Activated T-cell treated with anti-CD3 and anti-CD28 coated beads for 24 hours (primary cell): ENCODE measurements around the gene KLK11.

Experiments
- DNase-seq: peaks from one replicate; pipeline ENCODE4 v3.0.0-alpha.2; 2020; ENCODE audit warnings: low read depth

KLK11 gene, protein sequence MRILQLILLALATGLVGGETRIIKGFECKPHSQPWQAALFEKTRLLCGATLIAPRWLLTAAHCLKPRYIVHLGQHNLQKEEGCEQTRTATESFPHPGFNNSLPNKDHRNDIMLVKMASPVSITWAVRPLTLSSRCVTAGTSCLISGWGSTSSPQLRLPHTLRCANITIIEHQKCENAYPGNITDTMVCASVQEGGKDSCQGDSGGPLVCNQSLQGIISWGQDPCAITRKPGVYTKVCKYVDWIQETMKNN

DNA sequence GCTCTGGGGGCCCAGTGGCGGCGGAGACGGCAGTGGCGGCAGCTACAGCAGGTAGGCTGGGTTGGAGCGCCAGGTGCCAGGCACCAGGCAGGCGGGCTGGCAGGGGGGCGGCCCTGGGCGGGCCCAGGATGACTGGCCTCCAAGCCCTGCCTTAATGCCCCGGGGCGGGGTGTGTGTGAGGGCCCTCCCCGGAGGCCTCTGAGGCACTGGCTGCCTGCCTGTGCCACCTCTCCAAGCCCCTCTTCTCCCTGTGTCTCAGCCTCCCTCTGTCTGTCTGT lies at the start of gene KLK11:
Gene KLK11 (minus strand): TSS at position 63 of the 278 bp plus-strand sequence. CDS start 985 bp downstream, outside the sequence.
- no peak for DNase-seq

DNA sequence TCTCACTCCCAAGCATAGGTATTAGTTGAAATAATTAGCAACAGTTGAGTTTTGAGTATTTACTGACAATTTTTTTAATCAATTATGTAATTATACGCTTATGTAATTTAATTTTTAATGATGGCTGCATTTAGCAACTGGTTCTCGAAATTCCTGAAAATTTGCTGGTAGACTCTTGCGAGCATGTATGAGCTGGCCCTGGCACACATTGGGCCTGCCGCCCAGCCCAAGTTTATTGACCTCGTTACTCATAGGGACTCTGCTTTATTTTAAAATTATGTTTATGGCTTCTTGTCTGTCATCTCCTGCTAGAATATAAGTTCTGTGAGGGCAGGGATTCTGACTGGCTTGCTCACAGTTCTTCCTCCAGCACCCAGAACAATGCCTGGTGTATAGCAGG lies 49.6 kb upstream of the KLK11 start:
- DNase-seq = no peak

DNA sequence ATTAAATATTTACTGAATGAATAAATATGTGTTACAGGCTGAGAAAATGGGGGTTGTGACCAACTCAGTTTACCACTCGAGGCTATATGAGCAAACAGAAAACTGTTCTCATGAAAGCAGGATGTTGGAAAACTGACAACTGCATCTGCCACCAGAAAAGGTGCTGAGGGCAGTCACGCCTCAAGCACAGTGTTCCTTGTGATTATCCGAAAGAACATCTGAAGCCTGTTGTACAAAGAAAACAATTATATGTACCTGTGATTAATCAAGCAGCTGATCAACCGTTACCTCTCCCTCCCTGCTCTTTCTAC lies 44.6 kb upstream of the KLK11 start:
- DNase-seq = no peak

DNA sequence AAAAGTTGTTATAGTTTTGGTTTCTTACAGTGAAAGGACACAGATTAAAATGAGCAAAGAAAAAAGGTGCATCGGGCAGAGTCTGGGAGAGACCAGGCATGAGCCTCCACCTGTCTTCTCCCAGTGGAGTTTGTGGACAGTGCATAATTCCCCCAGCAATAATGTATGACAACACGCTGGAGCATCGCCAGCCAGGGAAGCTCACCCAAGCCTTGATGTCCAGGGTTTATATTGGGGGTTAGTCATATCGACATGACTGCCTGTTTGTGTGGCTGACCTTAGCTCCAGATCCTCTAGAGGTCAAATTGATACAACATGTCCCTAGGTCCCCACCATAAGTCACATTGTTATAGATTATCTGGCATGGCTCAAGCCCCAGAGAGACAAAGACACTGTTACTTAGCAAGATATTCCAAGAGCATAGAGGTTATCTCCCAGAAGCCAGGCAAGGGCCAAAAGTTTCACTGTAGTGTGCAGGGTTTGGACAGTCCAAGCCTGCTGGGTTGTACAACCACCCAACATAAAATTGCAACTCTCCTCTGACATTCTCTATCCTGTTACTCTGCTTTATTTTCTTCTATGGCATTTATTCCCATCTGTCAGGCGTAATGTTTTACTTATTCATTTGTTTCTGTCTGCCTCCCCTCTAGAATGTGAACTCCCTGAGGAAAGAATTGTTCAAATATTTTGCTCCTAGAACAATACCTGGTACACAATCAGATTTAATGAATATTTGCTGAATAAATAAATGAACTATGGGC lies 44.1 kb upstream of the KLK11 start:
- DNase-seq = no peak

DNA sequence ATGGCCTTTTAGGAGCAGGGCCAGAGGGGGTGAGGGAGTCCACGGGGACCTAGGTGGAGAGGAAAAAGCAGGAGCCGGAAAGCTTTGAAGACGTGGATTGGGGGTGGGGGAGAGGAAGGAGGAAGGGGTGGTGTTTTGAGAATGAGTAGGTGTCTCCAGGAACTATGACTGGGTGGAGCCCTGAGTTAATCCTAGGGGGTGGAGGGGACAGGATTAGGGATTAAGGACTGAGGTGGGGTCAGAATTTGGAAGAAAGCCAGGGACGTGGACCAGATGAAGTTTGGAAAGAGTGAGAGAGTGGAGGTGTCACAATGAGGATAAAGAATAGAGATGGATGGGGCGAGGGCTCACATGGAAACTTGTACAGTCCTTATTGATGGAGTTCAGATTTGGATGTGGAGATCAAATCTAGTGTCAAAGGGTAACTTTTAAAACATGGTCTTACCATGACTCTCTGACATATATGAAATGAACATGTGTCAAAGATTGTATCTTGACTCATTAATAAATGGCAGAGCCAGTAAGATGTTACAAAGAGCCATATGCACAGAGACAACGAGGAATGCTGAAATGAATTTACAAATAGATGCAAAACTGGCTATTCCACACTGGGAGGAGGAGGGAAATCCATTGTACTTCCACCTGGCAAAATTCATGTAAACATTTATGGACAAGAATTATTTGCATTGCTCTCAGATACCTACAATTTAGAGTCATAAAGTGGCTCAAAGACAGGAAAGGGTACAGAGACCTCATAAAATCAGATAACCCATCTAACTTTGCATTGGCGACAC lies 40.2 kb upstream of the KLK11 start:
- no peak for DNase-seq

DNA sequence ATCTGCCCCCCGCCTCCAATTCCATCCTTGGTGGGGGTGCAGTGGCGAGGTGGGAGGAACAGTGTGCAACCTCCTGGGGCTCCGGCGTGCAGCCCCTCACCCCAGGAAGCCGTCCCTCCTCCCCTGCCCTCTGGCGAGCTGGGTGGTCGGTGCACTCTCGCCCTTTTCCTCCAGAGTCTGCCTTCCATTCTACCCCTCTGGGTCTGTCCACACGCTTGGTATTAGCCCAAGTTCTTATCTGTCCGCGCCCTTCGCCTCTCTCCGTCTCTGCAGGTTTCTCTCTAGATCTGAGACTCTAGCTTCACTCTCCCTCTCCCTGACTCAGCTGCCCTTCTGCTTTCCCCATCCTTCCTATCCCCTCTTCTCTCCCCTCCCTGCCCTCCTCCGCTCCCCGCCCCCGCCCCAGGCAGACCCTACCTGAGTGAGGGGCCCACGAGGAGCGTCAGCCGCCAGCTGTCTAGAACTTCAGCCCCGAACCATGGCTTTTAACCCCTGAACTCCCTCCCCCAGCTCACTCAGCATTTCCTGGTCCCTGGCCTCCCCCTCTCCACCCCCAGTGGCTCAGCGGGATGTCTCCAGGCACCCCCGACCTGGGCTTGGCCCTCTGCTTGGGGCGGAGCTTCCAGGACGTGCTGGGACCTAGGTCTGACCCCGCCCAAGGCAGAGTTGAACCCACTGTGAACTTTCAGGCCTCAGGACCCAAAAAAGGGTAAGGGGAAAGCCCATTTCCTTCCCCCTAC lies 39.0 kb upstream of the KLK11 start:
- DNase-seq = no peak

DNA sequence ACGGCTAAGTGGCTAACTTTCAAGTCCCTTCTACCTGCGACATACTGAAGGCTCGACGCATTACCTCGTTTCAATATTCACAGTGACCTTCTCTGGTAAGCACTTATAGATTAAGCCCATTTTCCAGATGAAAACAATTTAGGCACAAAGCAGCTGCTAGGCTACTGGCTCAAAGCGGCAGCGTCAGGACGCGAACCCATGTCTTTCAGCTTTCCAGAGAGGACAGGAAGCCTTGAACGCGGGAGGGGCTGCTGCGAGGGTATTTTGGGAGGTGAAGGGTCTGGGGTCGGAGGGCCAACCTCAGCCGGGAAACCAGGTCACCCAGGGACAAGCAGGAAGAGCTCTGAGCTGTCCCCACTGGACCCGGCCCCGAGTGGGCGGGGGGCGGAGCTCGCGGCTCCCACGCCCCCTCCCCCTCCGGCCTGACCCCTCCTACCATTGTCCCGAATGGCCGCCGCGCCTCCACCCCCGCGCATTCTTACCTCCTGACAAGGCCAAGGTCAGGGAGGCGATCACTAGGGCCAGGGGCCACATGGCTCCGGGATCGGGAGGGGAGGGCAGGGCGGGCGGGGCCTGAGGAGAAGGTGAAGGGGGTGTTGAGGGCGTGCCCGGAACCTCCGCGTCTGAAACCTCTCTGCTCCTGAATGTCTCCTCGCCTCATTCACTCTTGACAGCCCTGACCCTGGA lies 38.3 kb upstream of the KLK11 start, which contains the start of gene KLK13:
Gene KLK13 (minus strand): TSS at position 559 of the 687 bp plus-strand sequence. CDS start 25 bp downstream, at position 534.
- DNase-seq = no peak

DNA sequence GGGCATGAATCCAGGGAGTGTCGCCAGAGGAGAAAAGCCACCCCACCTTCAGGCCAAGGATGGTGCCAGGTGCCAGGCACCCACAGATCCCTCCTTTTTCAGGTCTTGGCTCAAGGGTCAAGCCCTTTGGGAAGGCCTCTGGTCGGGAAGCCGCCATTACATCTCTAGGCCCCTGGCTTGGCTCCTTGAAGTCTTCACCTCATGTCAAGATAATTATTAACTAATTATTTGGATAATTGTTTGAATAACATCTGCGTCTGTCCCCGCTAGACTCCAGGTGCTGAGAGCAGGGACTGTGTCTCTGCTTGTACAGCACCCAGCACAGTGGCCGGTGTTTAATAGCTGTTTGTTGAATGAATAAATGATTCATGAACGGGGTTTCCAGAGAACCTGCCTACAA lies 37.2 kb upstream of the KLK11 start:
- DNase-seq = no peak

DNA sequence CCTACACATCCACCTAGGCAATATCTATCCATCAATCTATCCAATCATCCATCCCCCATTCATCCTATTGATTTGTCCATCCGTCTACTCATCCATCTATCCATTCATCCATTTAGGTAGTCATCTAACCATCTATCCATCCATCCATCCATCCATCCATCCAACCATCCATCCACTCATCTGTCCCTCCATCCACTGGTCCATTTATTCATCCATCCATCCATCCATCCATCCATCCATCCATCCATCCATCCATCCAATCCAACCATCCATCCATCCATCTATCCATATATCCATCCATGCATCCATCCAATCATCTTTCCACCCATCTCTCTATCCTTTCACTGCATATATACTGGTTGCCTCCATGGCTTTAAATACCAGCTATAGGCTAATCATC lies 34.6 kb upstream of the KLK11 start:
- no peak for DNase-seq

DNA sequence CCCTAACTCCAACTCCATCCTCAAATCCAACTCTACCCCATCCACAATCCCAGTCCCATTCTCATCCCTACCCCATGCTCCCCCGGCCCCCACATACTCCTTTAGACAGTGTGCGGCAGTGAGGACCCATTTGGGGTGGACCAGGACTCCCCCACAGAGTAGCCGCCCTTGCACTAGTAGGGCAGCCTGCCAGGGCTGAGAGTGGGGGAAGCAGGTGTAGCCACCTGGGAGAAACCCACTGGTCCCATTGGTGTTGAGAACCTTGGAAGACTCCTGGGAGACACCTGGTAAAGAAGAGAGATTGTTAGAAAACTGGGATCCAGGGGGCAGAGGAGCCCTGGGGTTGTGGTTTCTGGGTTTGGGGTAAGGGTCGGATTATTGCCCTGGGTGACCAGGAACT lies 33.9 kb upstream of the KLK11 start:
- DNase-seq = no peak

DNA sequence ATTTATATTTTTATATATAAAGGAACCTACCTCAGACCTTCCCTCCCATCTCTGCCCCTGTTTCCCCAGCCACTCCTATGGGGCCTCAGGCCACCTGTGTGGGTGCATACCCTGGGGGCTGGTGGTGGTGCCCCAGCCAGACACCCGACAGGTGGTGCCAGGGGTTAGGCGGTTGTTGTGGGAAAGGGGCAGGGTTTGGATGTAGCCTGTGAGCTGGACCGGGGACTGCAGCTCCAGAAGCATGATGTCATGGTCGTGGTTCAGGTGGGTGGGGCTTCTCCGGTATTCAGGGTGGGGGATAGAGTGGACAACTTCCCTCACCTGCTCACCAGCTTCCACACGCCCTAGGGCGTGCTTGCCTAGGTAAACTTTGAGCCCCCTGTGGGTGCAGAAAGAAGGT lies 33.3 kb upstream of the KLK11 start:
- no peak for DNase-seq

DNA sequence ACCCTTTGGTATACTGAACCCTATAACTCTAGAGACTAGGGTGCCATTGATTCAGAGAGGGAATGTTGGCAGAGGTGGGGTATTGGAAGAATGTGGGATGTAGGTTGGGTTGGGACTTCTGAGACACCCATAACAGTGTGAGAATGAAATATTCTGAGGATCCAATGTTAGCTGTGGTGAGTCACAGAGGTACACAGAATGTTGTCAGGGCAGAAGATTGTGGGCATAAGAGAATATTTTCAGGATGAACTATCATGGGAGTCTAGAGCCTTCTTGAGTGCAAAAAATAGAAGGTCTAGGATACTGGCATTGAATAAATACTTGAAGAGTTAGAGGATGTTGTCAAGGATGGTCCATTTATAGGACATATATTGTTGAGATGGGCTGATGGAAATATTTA lies 29.4 kb upstream of the KLK11 start:
- DNase-seq = no peak

DNA sequence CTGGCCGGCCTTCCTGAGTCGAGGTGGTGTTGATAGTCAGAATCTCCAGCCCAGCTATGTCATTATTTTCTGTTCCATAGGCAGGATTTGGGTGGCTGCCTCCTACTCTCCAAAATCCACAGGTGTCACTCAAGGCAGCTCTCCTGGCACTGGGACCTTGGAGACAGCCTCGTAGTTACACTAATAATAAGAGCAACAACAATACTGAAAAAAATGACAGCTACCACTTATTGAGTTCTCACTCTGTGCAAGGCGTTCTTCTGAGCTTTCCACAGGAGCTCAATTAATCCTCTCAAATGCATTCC lies 20.6 kb upstream of the KLK11 start:
- no peak for DNase-seq

DNA sequence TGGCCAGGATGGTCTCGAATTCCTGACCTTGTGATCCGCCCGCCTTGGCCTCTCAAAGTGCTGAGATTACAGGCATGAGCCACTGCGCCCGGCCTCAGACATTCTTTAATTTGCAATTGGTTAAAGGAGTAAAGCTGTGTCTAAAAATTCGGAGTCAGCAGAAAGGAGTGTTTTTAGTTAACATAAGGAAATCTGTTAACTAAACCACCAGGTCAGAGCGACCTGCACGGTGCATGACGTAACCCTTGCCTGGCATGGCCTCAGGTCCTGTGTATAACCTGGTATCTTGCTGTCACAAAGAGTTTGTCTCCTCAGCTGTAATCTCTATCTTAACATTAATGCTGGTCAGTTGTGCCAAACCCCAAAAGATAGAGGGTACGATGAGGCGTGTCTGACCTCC lies 17.9 kb upstream of the KLK11 start:
- DNase-seq = no peak

DNA sequence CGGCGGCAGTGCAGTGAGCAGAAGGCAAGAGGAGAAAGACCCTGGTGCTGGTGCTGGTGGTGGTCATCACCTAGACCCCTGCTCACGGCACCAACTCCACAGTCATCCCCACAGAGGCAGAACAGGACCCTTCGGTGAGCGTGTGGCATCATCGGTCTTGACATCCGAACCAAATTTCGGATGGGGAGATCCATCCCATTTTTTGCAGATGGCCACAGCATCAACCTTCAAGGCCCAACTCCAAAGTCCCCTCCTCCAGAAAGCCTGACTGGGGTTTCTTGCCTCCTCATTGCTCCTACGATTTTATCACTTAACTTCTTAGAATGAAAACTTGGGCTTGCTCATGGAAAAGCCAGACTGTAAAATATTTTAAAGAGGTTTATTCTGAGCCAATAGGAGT lies 17.1 kb upstream of the KLK11 start:
- no peak for DNase-seq

DNA sequence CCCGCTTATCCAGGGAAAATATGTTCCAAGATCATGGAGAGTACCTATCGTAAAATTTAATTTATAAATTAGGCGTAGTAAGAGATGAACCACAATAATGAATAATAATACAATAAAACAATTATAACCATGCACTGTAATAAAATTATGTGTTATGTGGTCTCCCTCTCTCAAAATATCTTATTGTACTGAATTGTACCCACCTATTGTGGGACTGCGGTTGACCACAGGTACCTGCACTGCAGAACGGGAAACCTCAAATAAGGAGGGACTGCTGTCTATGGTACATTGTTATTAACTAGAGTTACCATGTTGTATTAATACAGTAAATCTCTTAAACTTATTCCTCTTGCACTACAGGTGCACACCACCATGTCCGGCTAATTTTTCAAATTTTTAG lies 13.7 kb upstream of the KLK11 start:
- DNase-seq = no peak

DNA sequence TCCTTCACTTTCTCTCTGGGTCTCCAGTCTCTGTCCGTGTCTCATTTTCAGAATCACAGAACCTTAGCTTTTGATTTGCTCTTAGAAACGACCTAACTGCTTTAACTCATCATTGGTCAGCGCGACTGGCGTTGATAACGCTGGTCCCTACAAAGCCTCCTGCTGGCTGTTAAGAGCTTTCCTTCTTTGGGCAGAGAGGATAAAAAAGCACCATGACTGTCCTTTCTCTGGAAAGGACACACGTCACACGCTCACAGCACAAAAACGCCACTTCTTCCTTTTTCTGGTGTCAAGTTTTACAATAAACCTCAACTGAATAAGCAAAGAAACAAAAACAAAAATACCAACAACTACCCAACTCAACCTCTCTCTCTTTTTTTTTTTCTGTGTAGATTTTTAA lies 10.1 kb upstream of the KLK11 start:
- no peak for DNase-seq

DNA sequence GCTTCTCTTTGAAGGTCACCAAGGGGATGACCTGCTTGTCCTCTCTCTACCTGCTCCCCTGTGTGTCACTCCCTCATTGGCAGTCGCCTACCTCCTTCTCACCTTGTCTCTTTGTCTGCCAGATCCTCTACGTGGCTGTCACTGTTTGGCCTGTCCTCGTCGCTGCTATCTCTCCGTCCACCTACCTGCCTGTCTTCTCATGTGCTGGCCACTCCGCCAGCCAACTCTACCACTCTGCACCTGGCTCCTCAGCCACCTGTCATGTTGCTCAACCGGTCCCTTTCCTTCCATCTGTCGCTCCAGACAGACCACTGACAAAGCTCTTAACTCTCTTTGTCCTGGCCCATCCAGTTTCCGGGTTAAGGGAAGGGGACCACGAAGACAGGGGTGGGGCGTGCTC lies 8.3 kb upstream of the KLK11 start, which contains the start of gene KLK12:
Gene KLK12 (minus strand): TSS at position 299 of the 400 bp plus-strand sequence. CDS start 381 bp downstream, outside the sequence.
- no peak for DNase-seq

DNA sequence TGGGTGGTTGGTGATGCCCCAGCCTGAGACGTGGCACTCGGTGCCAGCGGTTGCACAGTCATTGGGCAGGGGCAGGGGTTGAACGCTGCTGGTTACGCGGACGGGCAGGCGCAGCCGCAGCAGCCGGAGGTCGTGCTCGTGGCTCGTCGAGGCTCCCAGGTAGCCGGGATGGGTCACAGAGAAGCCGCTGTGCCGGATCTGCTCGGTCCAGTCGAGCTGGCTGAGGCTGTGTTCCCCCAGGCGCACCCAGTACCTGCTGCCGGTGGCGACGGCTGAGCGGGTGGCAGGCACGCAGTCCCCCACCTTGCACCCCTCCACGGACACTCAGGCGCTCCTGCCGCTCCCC lies 5.4 kb upstream of the KLK11 start:
- no peak for DNase-seq

DNA sequence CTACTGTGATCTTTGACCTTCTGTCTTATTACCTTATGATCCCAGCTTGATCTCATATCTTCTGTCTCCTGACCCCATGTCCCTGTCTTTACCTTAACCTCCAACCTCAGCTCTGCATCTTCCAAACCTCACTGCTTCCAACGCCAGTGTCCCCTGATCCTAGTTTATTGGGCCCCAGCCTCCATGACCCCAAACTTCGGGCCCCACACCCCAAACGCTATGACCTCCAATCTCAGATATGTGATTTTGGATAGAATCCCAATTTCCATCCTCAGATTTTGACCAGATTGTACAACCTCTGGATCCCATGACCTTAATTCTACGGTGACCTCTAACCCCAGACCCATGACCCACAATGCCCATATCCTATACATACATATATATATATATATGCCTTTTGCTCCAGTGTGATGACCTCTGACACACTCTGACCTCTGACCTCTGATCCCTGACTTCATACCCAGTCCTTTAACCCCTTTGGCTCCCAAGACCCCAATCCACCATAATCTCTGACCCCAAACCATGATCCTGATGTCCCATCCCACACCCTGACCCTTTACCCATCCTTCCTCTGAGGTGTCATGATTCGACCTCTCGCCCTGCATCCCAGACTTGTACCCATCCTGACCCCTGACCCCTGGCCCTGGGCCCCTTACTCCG lies 4.9 kb upstream of the KLK11 start:
- no peak for DNase-seq

DNA sequence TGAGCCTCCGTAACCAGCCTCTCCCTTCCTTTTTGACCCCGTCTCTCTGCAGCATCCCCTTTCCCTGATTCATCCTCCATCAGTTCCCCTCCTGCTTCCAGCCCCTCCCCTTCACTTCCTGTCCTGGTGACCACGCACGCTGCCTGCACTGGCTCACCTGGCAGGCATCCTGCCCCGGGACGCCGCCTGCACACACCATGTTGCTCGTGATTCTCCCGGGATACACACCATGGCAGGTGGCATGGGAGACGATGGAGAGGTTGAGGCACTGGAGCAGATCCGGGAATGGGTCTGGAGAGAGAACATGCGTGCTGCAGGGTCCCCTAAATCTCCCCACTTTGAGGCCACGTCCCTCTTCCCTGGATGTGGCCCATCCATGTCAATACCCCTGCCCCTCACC lies 4.2 kb upstream of the KLK11 start:
- no peak for DNase-seq

DNA sequence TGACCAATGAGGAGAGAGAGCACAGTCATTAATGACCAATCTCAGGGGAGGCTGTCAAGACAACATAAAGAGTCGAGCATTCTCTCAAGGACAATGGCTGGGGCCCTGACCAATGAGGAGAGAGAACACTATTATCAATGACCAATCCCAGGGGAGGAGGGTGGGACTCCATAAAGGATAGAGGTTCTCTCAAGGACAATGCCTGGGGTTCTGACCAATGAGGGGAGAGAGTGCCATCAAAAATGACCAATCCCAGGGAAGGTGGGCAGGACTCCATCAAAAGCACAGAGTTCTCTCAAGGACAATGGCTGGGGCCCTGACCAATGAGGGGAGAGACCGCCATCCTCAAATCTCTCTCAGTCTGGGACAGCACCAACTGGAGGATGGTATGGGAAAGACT lies 3.3 kb upstream of the KLK11 start:
- DNase-seq = no peak
